GM21717 (cell line): Measurements from ENCODE around the gene DIPK1C.

Experiments used
- ATAC-seq: cut with Tn5 transposase; IDR thresholded peaks from one replicate; pipeline ENCODE4 v1.9.1; 2021; ENCODE audit warnings: mild to moderate bottlenecking, moderate library complexity; ENCODE audit not compliant: unreplicated experiment

The DIPK1C gene

DNA sequence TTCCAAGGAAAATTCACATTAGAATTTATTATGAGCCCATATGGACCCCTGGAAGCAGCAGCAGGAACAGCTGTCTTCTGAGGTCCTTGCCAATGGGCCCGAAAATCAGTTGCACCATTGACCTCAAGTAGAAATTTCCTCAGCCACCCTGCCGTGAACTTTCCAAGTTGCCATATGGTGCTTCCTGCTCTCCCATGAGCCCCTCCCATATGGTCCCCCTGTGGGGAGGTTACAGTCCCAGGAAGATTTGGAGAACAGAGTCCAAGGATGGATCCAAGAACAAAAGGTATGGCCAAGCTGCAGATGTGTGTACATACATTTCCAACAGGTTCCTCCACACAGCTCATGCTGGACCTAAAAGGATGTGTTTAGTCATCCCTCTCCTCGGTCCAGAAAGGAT is 34.6 kb downstream of the DIPK1C start:
- no peak for ATAC-seq

DNA sequence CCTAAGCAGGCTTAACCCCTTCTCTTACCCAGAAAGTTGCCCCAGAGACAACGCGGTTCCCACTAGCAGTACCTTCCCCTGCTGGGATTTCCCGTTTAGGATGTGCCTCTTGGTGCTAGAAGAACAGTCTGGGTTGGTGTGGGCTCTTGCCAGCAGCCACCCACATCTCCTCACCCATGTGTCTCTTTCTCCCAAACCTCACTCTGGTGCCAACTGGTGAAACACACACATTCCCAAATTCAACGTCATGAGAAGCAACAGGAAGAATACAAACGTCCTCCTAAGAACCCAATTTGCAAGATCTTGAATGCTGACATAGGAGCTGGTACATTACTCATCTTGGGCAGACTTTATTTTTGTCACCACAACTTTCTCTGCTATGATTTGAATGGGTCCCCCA is 36.2 kb downstream of the DIPK1C start:
- ATAC-seq: no peak

DNA sequence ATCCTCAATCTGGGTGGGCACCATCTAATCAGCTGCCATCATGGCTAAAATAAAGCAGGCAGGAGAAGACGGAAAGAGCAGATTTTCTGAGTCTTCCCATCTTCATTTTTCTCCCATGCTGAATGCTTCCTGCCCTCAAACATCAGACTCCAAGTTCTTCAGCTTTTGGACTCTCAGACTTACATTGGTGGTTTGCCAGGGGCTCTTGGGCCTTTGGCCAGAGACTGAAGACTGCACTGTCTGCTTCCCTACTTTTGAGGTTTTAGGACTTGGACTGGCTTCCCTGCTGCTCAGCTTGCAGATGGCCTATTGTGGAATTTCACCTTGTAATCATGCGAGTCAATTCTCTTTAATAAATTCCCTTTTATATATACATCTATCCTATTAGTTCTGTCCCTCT is 36.6 kb downstream of the DIPK1C start:
- no peak for ATAC-seq

DNA sequence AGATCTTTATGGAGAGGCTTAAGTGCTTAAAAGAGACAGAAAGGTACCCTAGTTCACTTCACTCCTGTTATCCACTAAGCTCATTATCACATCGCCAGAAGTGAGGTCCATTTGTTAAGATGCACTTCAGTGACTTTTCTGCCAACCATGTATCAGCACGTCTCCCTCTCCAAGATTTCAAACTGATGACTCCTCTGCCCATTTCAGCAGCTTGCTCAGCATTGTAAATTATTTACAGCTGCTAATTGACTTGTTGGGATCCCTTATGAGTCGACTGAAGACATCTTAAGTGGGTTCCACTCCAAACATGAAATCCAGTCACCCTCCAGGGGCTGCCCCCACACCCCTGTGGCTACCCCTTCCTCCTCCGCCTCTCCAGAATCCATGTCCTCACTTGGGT is 37.3 kb downstream of the DIPK1C start:
- no peak for ATAC-seq

DNA sequence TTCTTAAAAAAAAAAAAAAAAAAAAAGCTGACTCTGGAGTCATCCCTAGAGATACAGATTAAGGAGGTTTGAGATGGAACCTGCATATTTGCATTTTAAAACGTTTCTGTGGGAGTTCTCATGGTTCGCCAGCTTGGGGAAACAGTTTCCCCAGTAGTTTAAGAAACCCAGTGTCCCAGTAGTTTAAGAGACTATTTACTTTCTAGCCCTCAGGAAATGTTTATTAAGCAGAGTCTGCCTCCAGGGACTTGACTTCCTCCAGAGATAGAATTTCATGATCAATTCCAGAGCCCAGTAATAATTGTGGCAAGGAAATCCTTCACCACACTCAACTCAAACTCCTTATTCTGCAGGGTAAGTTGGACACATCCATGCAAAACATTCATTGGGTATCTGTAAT is 39.1 kb downstream of the DIPK1C start:
- no peak for ATAC-seq

DNA sequence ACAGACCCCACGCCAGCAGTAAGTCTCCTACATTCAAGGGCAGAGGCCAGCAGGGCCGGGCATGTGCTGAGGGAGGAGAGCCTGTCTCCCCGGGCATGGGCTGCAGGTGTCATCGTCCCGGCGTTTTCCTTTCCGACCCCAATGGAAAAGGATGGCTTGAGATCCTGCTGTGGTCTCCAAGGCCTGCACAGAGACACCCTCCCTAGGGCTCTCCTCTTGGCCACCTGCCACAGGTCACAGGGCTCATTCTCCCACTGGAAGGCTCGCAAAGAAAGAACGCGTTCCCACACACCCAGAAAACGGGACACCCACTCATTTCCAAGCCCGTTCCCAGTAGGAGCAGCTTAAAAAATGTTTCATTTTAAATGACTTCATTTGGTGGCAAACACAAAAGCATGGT is 41.0 kb downstream of the DIPK1C start:
- no peak for ATAC-seq

DNA sequence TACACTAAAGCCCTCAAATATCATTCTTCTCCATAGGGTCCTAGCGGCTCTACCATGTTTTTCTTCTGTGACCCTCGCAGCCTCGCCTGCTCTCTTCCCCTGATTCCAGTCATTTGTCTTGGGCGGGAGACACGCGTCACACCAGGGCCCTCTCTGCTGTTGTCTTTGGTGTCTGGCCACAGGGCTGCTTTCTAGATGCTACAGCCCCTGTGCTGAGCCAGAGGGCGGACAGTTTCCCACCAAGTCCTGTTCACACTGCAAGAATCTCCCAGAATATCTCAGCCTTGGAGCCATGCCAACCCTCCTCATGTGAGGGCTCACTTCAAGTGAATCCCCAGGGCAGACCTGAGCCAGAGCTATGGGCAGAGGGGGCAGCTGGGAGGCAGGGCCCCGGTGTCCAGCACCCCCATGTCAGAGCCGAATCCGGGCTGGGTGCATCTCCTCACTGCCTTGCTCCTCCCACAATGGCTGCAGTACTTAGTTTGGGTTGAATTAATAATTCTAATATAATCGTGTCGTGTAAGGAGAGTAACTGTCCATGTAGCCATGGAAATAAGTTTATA is 42.1 kb downstream of the DIPK1C start:
- ATAC-seq: no peak

DNA sequence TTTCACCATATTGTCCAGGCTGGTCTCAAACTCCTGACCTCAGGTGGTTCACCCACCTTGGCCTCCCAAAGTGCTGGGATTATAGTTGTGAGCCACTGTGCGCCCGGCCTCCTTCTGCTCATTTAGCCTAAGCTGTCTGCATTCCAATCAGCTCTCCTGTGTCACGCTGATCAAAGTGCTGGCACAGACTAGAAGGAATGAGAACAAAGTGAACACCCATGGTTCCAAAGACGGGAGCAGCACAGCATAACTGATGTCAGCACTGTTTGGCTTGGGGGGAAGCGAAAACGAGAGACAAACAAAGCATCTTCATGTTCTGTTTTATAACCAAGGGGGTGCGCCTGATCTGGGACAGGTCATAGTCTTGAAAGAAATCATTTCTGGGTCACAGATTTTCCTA is 43.3 kb downstream of the DIPK1C start:
- ATAC-seq: no peak

DNA sequence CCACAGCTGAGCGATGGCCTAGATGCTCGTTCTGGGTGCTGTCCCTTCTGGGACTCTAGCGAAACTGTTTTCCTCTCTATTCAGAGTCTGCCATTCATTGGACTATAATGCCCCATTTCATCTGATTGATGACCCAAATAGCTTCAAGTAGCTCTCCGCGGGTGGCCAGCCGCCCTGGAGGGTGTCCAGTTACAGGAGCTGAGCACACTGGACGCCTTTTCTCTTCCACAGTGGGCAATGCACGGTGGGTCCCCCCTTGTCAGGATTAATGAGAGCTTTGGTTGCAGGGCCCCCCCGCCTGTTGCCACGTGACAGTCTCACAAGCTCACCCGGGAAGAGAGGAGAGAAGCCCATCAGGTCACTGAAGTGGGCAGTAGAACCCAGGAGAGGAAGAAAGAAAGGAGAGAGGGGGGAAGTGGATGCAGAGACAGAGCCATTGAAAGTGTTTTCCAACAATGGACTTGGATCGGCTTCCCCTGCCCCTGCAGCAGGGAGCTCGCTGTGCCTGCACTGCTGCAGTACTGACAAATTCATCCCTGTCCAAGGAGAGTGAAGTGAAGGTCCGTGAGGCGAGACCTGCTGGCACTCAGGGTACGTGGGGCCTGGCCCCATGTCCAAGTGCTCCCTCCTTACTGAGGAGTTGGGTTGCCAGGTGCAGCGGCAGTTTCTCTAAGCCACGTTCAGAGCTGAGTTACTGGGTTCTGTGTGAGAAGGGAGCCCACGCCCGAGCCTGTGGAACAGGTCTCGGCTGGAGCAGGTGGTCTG is 44.8 kb downstream of the DIPK1C start:
- ATAC-seq: no peak

DNA sequence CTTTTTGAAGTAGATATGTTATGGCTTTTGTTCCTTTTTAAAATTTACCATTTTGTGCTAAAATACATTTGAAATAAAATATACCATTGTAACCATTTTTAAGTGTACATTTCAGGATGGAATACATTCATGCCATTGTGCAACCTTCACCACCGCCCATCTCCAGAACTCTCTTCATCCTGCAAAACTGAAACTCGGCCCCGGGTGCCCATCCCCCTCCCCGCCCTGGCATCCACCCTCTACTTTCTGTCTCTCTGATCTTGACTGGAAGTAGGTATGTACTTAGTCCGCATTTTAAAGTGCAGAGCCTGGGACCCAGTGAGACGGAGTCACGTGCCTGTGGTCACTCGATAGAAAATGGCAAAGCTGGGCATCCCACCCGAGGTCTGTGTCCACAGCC is 45.6 kb downstream of the DIPK1C start:
- no peak for ATAC-seq

DNA sequence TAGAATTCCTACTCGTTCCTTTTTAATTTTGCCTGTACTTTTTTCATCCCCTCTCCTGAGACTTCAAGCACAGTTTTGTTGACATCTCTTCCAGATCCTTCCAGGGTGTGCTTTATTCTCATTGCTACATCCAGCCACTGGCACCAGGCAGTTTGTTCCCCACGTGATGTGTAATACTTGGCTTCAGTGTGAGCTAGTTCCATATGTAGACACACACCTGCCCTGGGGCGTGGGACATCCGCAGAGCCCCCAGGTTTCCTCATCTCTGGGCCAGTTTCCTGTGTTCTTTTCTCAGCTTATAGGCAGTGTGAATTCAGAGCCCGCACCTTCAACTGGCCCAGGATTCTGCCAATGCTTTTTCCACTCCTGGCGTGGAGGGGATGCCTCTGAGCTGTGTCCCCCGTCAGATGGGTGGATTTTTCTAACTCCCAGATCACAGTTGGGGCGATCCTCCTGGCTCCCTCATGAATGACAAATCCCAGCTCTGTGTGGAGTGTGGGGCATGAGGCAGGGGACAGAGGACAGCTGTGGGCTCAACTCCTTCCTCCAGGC is 46.6 kb downstream of the DIPK1C start:
- no peak for ATAC-seq

DNA sequence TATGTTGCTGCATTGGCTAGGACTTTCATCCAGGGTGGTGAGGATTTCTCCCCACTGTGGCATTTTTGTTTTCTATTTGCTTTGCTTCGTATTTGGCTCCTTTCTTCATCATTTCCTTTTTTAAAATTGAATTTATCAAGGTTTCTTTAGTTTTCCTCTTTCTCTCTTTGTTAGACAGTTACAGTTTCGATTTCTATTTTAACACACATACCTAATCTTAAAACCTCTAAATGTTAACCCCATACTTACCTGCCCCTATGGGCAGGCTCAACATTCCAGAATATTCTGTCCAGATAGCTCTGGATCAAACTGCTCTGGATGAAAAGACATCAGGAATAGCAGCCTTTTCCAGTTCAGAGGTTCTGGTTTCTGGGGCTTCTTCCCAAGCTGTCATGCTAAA is 49.2 kb downstream of the DIPK1C start:
- no peak for ATAC-seq

DNA sequence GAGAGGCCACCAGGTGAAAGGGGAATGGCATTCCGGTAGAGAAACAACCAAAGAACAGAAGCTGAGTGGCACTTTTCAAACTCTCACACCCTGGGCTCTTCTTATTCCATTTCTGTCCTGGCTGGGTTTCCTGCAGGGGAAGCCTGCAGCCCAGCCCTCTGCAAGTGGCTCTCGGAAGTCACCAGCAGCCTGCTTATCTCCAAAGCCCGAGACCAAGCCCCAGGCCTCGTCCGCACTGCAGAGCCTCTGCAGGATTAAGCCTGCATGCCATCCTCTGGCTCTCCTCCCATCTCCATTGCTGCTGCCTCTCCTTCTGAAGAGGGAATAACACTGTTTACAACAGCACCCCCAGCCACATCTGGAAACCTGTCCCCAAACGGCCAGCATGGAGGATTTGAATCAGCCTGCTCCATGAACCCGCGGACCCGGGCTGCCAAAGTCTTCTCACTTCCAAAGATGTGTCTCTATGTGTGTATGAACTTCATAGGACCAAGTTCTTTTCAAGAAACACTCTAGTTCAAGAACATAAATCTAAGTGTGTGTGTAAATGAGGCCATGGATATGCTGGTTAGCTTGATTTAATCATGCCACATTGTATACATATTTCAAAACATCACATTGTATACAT is 54.2 kb downstream of the DIPK1C start:
- ATAC-seq: no peak

DNA sequence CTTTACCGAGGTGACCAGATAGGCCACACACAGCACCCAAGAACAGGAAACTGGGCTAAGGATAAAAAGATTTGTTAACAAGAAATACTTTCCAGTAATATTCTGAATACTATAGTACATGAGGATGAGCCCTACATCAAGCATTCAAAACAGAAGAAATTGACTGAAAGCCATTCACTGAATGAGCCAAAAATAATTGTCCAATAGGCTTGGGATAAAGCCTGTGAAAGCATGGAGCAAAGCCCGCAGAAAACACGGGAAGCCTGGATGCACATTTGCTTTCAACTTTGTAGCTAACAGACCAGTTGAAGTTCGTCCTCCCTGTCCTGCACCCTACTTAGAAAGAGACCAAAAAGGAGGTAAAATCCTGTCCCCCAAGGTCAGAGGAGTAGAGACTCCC is 56.3 kb downstream of the DIPK1C start:
- no peak for ATAC-seq

DNA sequence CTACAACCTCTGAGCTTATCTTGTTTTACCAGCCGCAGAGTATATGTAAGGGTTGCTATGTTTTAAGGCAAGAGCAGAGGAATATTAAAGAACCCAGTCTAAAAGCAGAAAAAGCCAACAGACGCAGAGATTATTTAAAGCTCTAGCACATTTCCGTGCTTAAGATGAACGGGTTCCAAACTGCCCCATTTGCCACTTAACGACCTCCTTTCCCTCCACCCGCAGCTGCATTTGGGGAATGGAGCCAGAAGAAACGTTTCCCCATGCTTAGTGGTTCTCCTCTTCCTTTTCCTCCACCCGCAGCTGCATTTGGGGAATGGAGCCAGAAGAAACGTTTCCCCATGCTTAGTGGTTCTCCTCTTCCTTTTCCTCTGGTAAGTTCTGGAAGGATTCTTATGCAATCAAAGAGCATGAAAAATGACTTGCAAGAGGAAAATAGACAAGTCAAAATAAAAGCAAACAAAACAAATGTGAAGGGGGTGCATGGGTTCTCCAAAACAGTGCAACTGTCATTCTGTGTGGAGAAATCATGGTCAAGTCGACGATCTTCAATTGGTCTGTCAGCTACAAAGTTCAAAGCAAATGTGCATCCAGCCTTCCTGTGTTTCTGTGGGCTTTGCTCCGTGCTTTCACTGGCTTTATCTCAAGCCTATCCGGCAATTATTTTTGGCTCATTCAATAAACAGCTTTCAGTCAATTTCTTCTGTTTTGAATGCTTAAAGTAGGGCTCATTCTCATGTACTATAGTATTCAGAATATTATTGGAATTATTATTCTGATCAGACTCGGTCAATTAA is 57.8 kb downstream of the DIPK1C start:
- ATAC-seq: no peak

DNA sequence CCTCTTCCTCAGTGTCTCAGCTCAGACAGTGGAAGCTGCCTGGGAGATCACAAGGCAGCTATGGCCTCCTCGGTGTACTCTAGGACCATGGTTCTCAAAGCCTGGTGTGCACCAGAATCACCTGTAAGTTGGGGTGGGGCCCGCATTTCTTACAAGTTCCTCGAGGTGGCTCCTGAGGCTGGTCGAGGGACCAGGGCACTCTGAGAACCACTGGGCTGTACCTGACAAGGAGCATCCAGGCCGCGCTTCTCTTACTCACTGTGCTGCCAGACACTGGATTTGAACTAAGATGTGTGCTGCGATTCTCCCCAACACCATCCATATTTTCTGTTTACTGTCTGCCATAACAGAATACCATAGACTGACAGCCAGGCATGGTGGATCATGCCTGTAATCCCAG is 59.5 kb downstream of the DIPK1C start:
- no peak for ATAC-seq

DNA sequence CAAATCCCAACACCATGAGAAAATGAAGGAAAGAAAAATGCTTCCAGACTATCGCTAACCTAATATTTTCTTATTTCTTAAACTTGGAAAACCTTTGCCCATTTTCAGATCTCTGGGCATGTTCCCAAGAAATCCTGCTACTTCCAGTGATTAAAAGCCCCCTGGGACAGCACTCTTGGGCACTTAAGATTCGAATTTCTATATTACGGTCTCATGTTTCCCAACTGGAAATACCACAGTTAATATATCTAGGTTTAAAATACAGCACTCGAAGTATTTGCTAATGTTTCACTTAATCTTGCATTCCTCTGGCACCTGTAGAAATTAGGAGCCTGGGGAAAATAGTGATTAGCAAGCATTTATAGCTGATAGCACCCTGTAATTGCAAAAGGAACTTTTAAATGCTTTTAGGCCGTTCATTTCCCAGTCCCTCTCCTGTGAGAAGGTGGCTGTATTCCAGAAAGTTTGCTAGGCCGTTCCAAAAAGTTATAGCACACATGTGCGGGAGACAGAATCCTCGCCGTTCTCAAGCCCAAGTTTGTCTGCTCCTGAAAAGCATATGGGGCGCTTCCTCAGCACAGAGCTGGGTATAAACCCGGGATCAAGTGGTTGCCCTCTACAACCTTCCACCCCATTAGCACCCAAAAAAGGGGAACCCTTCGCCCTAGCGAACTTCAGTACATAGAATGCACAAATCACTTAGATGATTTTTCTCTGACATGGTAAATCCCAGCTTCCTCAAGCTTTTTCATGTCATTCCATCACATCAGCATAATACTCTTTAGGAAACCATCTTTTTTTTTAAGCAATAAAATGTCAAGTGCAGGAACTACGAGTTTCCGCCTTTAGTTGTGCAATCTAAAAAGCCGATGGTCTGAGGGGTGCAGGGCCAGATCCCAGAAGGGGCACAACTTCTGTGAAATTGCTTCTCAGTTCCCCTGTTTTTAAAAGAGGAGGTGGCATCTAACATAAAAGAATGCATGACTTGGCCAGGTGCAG is 60.6 kb downstream of the DIPK1C start:
- ATAC-seq: no peak

DNA sequence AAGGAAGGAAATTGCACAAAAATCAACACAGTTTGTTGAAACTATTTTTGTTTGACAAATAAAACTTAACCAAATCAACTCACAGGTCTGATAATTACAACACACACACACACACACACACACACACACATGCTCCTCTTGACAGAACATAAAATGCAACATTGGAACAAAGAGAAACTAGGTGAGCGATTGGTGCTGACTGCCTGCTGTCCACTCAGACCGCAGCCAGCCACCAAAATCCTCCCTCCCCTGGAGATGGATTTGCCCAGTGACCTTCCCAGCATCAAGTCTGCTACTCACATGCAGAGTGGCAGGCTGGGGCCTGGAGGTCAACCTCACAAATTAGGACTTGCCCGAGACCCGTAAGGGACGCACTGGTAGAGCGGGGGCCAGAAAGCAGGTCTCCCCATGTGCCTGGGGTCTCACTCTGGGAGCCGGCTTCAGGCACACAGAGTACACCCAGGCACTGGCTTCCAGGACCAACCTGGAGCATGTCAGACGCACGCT is 61.4 kb downstream of the DIPK1C start:
- ATAC-seq: no peak

DNA sequence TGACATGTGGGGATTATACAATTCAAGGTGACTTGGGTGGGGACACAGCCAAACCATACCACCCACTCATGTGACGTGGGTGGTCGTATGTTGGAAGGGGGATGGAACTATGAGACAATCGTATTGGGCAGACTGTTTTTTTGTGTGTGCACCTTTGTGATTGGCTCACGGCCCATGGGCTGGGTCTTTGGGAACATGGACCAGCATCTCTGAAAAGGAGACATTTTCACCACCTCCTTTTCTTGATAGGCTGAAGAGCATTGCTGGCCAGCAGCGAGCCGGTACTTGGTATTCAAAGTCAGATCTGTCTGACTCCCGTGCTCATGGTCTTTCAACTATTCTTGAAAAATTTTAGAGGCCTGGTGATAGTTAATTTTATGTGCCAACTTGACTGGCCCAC is 62.1 kb downstream of the DIPK1C start:
- ATAC-seq: no peak

DNA sequence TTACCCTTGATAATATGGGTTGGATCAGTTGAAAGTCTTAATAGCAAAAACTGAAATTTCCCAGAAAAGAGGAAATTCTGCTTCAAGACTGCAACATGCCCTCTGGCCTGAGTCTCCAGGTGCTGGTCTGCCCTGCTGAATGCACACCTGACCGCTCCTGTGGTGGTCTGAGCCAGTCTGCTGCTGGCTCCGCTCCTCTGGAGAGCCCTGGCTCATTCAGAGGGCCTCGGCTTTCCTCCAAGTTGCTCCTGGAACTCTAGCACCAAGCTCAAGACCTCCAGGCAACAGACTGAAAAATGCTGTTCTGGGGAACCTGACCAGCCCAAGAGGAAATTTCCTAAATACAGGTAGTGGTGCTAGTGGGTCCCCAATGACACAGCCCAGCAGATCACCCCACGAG is 64.8 kb downstream of the DIPK1C start:
- ATAC-seq: no peak
